Pancreas (tissue), 10 donors: ENCODE data around the gene ZNRF2. TPM values are rescaled to one million over a fixed set of nuclear protein-coding genes. Genes with fewer than 3 reads are reported as not detected.

ENCODE experiments used
- ATAC-seq, 4 donors: fragments of 200-7000 bp; cut with Tn5 transposase; one replicate each; pipeline versions ENCODE4 v1.8.0 to v1.9.1; 2020; ENCODE audit warnings: mild to moderate bottlenecking in 4 of 4, moderate library complexity in 4 of 4
- DNase-seq, 6 donors: peaks; one replicate each; pipeline ENCODE4 v3.0.0-alpha.2; 2020
- FAIRE-seq: peaks from 2 replicates; lab custom pipeline; 2012; peaks lifted over from hg19 to GRCh38; lab: Jason Lieb, UNC
- H3K27ac ChIP-seq, 4 donors: fragments of 200-600 bp; sonication (generic); 1 replicate in 3 of 4; 2 replicates in 1 of 4; pipeline versions ENCODE4 v1.5.0 to v1.8.0; 2020
- H3K27me3 ChIP-seq, 4 donors: fragments of 200-600 bp; one replicate each; pipeline ENCODE4 v1.8.0; 2021
- H3K36me3 ChIP-seq, 3 donors: fragments of 200-600 bp; sonication (generic) in 1 of 3; one replicate each; pipeline versions ENCODE4 v1.5.0 to v1.8.0; 2020 to 2021
- H3K4me1 ChIP-seq, 3 donors: fragments of 200-600 bp; one replicate each; pipeline ENCODE4 v1.8.0; 2021
- H3K4me3 ChIP-seq, 4 donors: fragments of 200-600 bp; sonication (generic) in 2 of 4; one replicate each; pipeline versions ENCODE4 v1.5.0 to v1.8.0; 2020 to 2021
- H3K9me3 ChIP-seq, 4 donors: fragments of 200-600 bp; one replicate each; pipeline ENCODE4 v1.8.0; 2021
- CTCF ChIP-seq, 4 donors: fragments of 200-600 bp; sonication (generic) in 3 of 4; IDR thresholded peaks; one replicate each; pipeline versions ENCODE4 v1.5.0 to v1.8.0; 2021; ENCODE audit warnings: antibody characterized with exemption in 4 of 4
- WGBS, 2 donors: extraction: QIAGEN DNeasy Blood & Tissue Kit; methylation state at CpG; one replicate each; pipeline ENCODE4 v1.1.7; 2013; 5-methylcytosine and 5-hydroxymethylcytosine counted together
- intact Hi-C, 3 donors: fragments of 100-400 bp; cut with DNase I; formaldehyde crosslinking; loops; one replicate each; pipeline versions ENCODE4 v1.11.1 to v1.14.2; 2022
- polyA plus RNA-seq, 2 donors: library from polyadenylated mRNA; stranded (reverse); fragments of 200-250 nt; gene quantifications; one replicate each; pipeline ENCODE4 v1.2.3, GENCODE V29; 2013
- total RNA-seq, 6 donors: library from RNA; stranded (reverse); fragmentation: NEBNext Ultra II Directional in 4 of 6; extraction: Animal tissue kit (Norgen Biotek cat#: 25700) in 4 of 6; gene quantifications; one replicate each; pipeline versions ENCODE4 v1.2.1 to v1.2.4, GENCODE V29; 2021 to 2023
- donor health status: healthy with polysubstance abuse.
- donor health status: DM: no; HTN: no; CAD: no; lungs with moderate emphysema.
- donor health status: DM: no; HTN: no; CAD: no.
- donor health status: control.
- donor health status: control.
- donor health status: Bipolar disorder and iron deficiency.
- donor health status: DM: yes; HTN: yes; CAD: no.
- donor health status: DM: no; HTN: no; CAD: no.
- donor health status: DM: no; HTN: no; CAD: no.
- donor health status: DM: yes; HTN: yes; CAD: no.

Gene ZNRF2
- total and polyA plus RNA-seq, 8 donors: 4.9 to 17.1 (median 11.2) TPM

DNA sequence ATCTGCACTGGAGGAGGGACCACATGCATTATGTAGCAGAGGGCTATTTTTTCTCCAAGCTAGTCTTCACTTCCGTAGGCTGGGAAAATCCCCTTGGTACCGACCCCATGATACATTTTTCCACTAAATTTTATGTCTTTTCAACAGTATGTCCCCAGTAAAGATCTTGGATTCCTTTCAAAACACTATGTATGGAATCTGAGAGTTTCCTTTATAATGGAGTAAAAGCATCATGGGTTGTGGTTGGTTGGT, 4.8 kb upstream of the ZNRF2 start:
- WGBS, 2 donors: 64 to 72% methylated on average over 2 of the region's 2 CpGs
- no peaks in the 10 kb centered on the region for H3K27me3 ChIP-seq
- no peak overlapping the region for H3K27ac ChIP-seq
- no peak overlapping the region for H3K4me3 ChIP-seq
- intact Hi-C loops: loop anchor here in 2 of 3 donors (5.0 to 10.0 kb wide), 2 partner anchors 115 to 283 kb away; no protein-coding TSS in a partner anchor
- FAIRE-seq: no peak
- ATAC-seq: no peak
- TF ChIP-seq CTCF (IDR thresholded peaks at IDR 0.05): no peak
- no peak for DNase-seq
- H3K4me1 ChIP-seq: peaks cover 0 to 11% (median 0%) of the 10 kb centered on the region in 3 donors
- no peaks in the 10 kb centered on the region for H3K9me3 ChIP-seq
- no peaks in the 10 kb centered on the region for H3K36me3 ChIP-seq

- no peak for TF ChIP-seq CTCF (IDR thresholded peaks at IDR 0.05)
- Histone ChIP-seq H3K36me3 (no peaks in the 10 kb centered on the region), H3K27ac (no peak overlapping the region), H3K4me3 (no peak overlapping the region), H3K4me1 (peaks cover 0 to 11% (median 0%) of the 10 kb centered on the region in 3 donors), H3K9me3 (no peaks in the 10 kb centered on the region), H3K27me3 (no peaks in the 10 kb centered on the region)
- intact Hi-C loops: loop anchor here in 1 of 3 donors (10.0 kb wide), 1 partner anchor 124 kb away; no protein-coding TSS in a partner anchor
- no peak for ATAC-seq
- no peak for DNase-seq
- no peak for FAIRE-seq
- WGBS, 2 donors: 87 to 91% methylated on average over 1 of the region's 1 CpG
Measured at GRCh38 chr7:30280631-30281030, 3.8 kb upstream of the ZNRF2 start.

DNA sequence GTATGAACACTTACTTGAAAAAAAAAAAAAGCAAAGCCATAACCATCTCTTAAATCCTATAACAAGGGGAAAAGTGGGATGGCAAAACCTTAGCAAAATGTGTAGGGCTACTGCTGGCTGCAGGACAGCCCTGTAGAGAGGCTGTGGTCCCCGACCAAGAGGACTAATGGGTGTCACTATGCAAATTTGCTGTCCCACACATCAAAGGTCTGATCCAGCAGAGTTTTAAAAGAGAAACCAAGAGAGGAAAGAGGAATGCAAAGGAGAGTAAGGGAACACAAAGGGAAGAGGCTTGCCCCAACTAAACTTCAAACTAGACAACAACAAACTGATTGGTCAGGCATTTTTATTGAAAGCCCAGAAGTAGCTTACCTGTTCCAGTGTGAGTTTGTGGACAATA, 3.1 kb upstream of the ZNRF2 start:
- Histone ChIP-seq H3K4me1 (peaks cover 0 to 11% (median 0%) of the 10 kb centered on the region in 3 donors), H3K27me3 (no peaks in the 10 kb centered on the region), H3K9me3 (no peaks in the 10 kb centered on the region), H3K36me3 (no peaks in the 10 kb centered on the region), H3K4me3 (no peak overlapping the region), H3K27ac (no peak overlapping the region)
- ATAC-seq (no peak), FAIRE-seq (no peak), DNase-seq (no peak)
- no peak for TF ChIP-seq CTCF (IDR thresholded peaks at IDR 0.05)
- intact Hi-C loops: loop anchor here in 1 of 3 donors (10.0 kb wide), 1 partner anchor 124 kb away; no protein-coding TSS in a partner anchor
- 85 to 88% methylated on average over 1 of the region's 1 CpG for WGBS, 2 donors

- FAIRE-seq (no peak), DNase-seq (no peak), ATAC-seq (no peak)
- Histone ChIP-seq H3K36me3 (no peaks in the 10 kb centered on the region), H3K4me1 (peaks cover 0 to 14% (median 0%) of the 10 kb centered on the region in 3 donors), H3K9me3 (no peaks in the 10 kb centered on the region), H3K27ac (no peak overlapping the region), H3K27me3 (no peaks in the 10 kb centered on the region), H3K4me3 (no peak overlapping the region)
- WGBS, 2 donors: 88 to 91% methylated on average over 2 of the region's 2 CpGs
- intact Hi-C loops: loop anchor here in 1 of 3 donors (10.0 kb wide), 1 partner anchor 123 kb away; no protein-coding TSS in a partner anchor
- no peak for TF ChIP-seq CTCF (IDR thresholded peaks at IDR 0.05)
Measured at GRCh38 chr7:30281791-30282190, 2.6 kb upstream of the ZNRF2 start.

DNA sequence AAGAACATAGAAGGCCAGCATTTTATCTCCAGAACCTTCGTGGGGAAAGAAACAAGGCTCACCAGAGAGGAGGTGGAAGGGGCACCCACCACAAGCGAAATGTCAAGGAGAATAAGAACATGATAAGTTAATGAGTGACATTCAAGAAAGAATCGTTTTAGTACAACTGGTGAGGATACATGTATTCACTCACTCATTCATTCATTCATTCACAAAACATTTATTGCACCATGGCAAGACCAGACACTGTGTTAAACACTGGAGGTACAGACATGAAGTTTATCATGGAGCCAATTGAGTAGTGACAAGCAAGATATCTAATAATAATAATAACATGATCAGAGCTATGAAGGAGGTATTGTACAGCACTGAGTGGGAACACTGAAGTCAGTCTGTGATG, 1.7 kb upstream of the ZNRF2 start:
- no peak for DNase-seq
- 65 to 67% methylated on average over 3 of the region's 3 CpGs for WGBS, 2 donors
- TF ChIP-seq CTCF (IDR thresholded peaks at IDR 0.05): no peak
- ATAC-seq: no peak
- intact Hi-C loops: loop anchor here in 1 of 3 donors (10.0 kb wide), 1 partner anchor 122 kb away; no protein-coding TSS in a partner anchor
- no peaks in the 10 kb centered on the region for H3K9me3 ChIP-seq
- peaks cover 0 to 21% (median under 1%) of the 10 kb centered on the region in 3 donors for H3K4me1 ChIP-seq
- FAIRE-seq: no peak
- no peak overlapping the region for H3K4me3 ChIP-seq
- no peak overlapping the region for H3K27ac ChIP-seq
- no peaks in the 10 kb centered on the region for H3K36me3 ChIP-seq
- no peaks in the 10 kb centered on the region for H3K27me3 ChIP-seq
